T-helper 1 cell treated with Interleukin-12 subunit alpha and Interleukin-12 subunit beta and Interleukin-4 antibody, amounts not matched to agents 30 μg/mL and 1 μg/mL, for 36 hours (primary cell): Measurements from ENCODE around the gene RAPGEF1.
A peak's percentile ranks its signal among the peaks of the same experiment; 100 is the strongest.
"Not testable (repeated sequence)": the region's sequence is repeated elsewhere in the genome, so short reads cannot be mapped to it uniquely, and the experiment has no call there.

Experiments
- H3K27ac Mint-ChIP-seq: one replicate; pipeline ENCODE4 v1.8.0; 2021; ENCODE audit warnings: mild to moderate bottlenecking, mixed read lengths
- H3K27me3 Mint-ChIP-seq: one replicate; pipeline ENCODE4 v1.8.0; 2021; ENCODE audit warnings: low read depth, mixed read lengths
- H3K36me3 Mint-ChIP-seq: one replicate; pipeline ENCODE4 v1.8.0; 2021; ENCODE audit warnings: low read depth, mixed read lengths
- H3K4me1 Mint-ChIP-seq: one replicate; pipeline ENCODE4 v1.8.0; 2021; ENCODE audit warnings: low read depth, mixed read lengths
- H3K4me3 Mint-ChIP-seq: one replicate; pipeline ENCODE4 v1.8.0; 2021; ENCODE audit warnings: mild to moderate bottlenecking, moderate library complexity, mixed read lengths
- H3K9me3 Mint-ChIP-seq: one replicate; pipeline ENCODE4 v1.8.0; 2021; ENCODE audit warnings: mixed read lengths

RAPGEF1 gene

GRCh38 chr9:131660466-131661405, 79.1 kb downstream of the RAPGEF1 start:
- Mint-ChIP-seq H3K4me1 (peaks cover 78% of the 10 kb centered on the region), H3K4me3 (no peak overlapping the region), H3K27me3 (no peaks in the 10 kb centered on the region), H3K27ac (peak overlapping the region; percentile 36), H3K9me3 (no peaks in the 10 kb centered on the region), H3K36me3 (peaks cover 25% of the 10 kb centered on the region)

GRCh38 chr9:131658377-131659129, 81.3 kb downstream of the RAPGEF1 start:
- peak overlapping the region; percentile 49 for H3K4me3 Mint-ChIP-seq
- H3K27ac Mint-ChIP-seq = peak overlapping the region; percentile 93
- no peaks in the 10 kb centered on the region for H3K27me3 Mint-ChIP-seq
- no peaks in the 10 kb centered on the region for H3K9me3 Mint-ChIP-seq
- peaks cover 75% of the 10 kb centered on the region for H3K4me1 Mint-ChIP-seq
- peaks cover 13% of the 10 kb centered on the region for H3K36me3 Mint-ChIP-seq

- Mint-ChIP-seq H3K27ac (peak overlapping the region; percentile 93), H3K4me1 (peaks cover 69% of the 10 kb centered on the region), H3K36me3 (peaks cover 10% of the 10 kb centered on the region), H3K27me3 (no peaks in the 10 kb centered on the region), H3K9me3 (no peaks in the 10 kb centered on the region), H3K4me3 (peak overlapping the region; percentile 8)
These were observed 81.9 kb downstream of the RAPGEF1 start for GRCh38 chr9:131657940-131658339.

DNA sequence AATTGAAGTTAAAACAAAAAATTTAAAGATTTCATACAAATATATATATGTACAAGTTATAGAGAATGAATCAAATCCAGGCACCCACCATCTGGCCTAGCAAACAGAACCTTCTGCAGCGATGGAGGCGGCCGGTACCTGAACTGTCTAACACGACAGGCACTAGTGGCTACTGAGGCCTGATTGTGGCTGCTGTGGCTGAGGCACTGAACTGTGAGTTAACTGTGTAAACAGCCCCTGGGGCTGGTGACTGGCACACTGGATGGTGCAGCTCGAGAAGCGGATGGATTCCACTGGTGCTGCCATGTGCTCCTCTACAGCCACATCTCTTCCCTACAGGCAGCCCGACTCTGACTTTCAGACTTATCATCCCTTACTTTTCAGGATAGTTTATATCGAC, 82.4 kb downstream of the RAPGEF1 start:
- Mint-ChIP-seq H3K27me3 (no peaks in the 10 kb centered on the region), H3K4me3 (no peak overlapping the region), H3K9me3 (no peaks in the 10 kb centered on the region), H3K4me1 (peaks cover 68% of the 10 kb centered on the region), H3K27ac (peak overlapping the region; percentile 93), H3K36me3 (peaks cover 7% of the 10 kb centered on the region)

DNA sequence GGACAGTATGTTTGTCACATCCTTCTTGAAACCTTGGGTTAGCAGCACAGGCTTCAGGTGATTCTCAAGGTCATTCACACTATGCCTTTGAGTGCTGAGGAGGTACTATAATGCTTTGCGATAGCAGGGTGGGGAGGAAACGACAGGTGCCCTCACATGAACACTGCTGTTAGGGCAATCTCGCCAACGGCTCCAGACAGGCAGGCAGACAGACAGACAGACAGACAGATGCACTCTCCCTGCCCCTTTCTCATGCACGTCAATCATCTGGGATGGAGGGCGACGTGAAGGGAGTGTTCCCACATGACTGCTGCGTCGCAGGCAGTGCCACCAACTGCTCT, 82.9 kb downstream of the RAPGEF1 start:
- H3K27ac Mint-ChIP-seq = peak overlapping the region; percentile 84
- H3K27me3 Mint-ChIP-seq = no peaks in the 10 kb centered on the region
- no peaks in the 10 kb centered on the region for H3K9me3 Mint-ChIP-seq
- peaks cover 7% of the 10 kb centered on the region for H3K36me3 Mint-ChIP-seq
- peaks cover 67% of the 10 kb centered on the region for H3K4me1 Mint-ChIP-seq
- peak overlapping the region; percentile 44 for H3K4me3 Mint-ChIP-seq

DNA sequence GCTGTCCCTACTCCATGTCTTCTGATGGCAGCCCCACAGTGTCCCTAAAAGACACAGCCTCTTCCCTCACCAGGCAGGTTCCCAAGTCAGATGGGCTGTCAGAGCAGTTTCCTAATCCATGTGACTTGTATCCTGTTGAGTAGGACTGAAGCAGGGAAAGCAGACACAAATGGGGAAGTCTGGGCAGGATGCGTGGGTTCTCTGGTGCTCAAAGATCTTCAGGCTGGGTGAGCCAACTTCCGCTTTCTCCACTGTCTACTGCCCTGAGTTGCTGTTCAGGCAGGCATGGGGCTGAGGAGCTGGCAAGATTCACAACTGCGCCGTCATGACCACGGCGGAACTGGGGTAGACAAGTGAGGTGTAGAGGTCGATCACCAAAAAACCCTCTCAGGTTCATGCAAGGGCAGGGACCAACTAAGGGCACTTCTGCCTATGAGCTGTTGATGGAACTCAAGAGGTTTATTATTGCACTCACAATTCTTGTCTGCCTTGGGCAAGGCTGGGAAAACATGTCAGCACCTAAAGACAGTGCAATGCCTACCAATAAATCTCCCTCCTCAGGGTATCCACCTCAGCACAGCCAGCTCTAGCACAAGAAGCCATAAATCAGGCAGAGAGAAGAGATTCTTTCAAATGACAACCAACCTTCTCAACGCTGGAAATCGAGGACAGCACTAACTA, 83.4 kb downstream of the RAPGEF1 start:
- Mint-ChIP-seq H3K9me3 (no peaks in the 10 kb centered on the region), H3K27me3 (no peaks in the 10 kb centered on the region), H3K36me3 (peaks cover 8% of the 10 kb centered on the region), H3K4me3 (peak overlapping the region; percentile 44), H3K27ac (peak overlapping the region; percentile 84), H3K4me1 (peaks cover 70% of the 10 kb centered on the region)

- not testable (repeated sequence) for H3K9me3 Mint-ChIP-seq, H3K4me3 Mint-ChIP-seq, H3K27me3 Mint-ChIP-seq
- H3K27ac Mint-ChIP-seq = peak overlapping the region; percentile 43
- peaks cover 28% of the 10 kb centered on the region for H3K36me3 Mint-ChIP-seq
- peaks cover 72% of the 10 kb centered on the region for H3K4me1 Mint-ChIP-seq
These were observed 85.5 kb downstream of the RAPGEF1 start for GRCh38 chr9:131654369-131654768.

- Mint-ChIP-seq H3K4me1 (peaks cover 50% of the 10 kb centered on the region), H3K4me3 (no peak overlapping the region), H3K36me3 (peaks cover 35% of the 10 kb centered on the region), H3K27me3 (no peaks in the 10 kb centered on the region), H3K27ac (peak overlapping the region; percentile 67), H3K9me3 (no peaks in the 10 kb centered on the region)
These were observed 88.3 kb downstream of the RAPGEF1 start for GRCh38 chr9:131651599-131651998.

DNA sequence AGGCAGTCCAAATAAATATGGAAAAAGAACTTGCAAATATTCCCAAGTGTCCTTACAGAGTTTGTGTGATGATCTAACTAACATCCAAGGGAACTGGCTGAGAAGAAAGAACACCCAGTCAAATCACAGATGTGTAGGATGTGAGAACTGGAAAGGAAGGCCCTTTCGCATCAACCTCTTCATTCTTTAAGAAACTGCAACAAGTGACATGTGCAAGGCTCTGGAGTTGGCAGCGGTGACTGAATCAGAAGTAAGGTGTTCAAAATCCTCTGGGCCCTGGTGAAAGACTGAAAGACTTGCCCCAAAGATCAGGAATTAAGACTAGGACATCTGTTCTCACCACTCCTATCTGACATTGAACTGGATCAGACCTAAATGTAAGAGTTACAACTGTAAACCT, 88.7 kb downstream of the RAPGEF1 start:
- H3K4me1 Mint-ChIP-seq = peaks cover 46% of the 10 kb centered on the region
- H3K4me3 Mint-ChIP-seq = no peak overlapping the region

GRCh38 chr9:131650254-131650653, 89.6 kb downstream of the RAPGEF1 start:
- H3K27me3 Mint-ChIP-seq = no peaks in the 10 kb centered on the region
- H3K4me3 Mint-ChIP-seq = no peak overlapping the region
- peaks cover 34% of the 10 kb centered on the region for H3K36me3 Mint-ChIP-seq
- peaks cover 50% of the 10 kb centered on the region for H3K4me1 Mint-ChIP-seq
- no peaks in the 10 kb centered on the region for H3K9me3 Mint-ChIP-seq
- H3K27ac Mint-ChIP-seq = no peak overlapping the region

More for the DNA sequence above, 88.7 kb downstream of the RAPGEF1 start:
- Mint-ChIP-seq H3K9me3 (no peaks in the 10 kb centered on the region), H3K27me3 (no peaks in the 10 kb centered on the region), H3K27ac (peak overlapping the region; percentile 67), H3K36me3 (peaks cover 32% of the 10 kb centered on the region)

DNA sequence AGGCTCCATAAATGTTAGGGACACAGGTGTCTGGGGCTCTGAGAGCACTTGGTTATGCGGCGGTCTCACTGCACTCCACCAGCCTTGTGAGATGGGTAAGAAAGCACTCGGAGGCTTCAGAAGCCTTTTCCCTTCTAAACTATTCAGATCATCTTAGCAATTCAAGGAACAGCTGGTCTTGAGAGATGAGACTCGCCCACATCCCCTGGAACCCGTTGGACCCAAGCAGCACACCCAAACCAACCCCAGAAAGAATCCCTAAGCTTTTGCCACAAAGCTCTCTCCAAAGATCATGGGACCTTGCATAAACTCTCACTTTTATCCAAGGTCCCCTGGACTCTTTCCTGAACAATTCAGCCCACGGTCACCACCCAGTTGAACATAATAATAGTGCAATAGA, 90.2 kb downstream of the RAPGEF1 start:
- H3K4me3 Mint-ChIP-seq = no peak overlapping the region
- no peak overlapping the region for H3K27ac Mint-ChIP-seq
- peaks cover 50% of the 10 kb centered on the region for H3K4me1 Mint-ChIP-seq
- no peaks in the 10 kb centered on the region for H3K9me3 Mint-ChIP-seq
- peaks cover 37% of the 10 kb centered on the region for H3K36me3 Mint-ChIP-seq
- H3K27me3 Mint-ChIP-seq = no peaks in the 10 kb centered on the region

DNA sequence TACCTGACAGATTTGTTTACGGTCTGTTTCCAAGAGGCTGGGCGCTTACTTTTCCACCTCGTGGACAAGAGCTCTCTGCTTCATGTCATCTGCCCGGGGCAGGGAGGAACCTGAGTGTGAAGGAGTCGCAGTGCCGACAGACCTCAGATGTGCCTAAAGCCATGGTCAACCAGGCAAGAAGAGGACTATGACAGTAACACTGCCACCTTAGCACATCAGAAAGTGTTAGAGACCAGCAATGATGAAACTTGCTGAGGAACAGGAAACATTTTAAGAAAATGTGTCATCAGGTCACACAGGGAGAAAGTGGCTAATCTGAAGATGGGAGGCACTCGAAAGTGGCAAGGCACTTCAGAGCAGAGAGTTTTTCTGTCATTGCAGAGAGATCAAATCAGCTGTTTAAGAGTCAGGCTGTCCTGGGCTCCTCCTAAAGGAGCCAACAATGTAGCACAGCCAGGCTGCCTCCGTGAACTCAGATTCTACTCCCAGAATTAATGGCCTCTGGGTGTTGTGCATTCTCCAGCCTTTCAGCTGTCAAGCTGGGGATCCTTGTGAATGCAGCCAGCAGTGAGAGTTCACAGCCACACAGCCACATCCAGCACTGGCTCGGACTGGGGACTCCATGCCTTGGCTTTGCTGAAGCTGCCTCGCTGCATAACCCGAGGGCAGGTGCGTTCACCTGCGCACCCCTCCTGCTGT, 94.6 kb downstream of the RAPGEF1 start:
- peaks cover 46% of the 10 kb centered on the region for H3K4me1 Mint-ChIP-seq
- no peak overlapping the region for H3K4me3 Mint-ChIP-seq
- peaks cover 40% of the 10 kb centered on the region for H3K36me3 Mint-ChIP-seq
- H3K9me3 Mint-ChIP-seq = no peaks in the 10 kb centered on the region
- H3K27me3 Mint-ChIP-seq = no peaks in the 10 kb centered on the region
- H3K27ac Mint-ChIP-seq = peak overlapping the region; percentile 80

DNA sequence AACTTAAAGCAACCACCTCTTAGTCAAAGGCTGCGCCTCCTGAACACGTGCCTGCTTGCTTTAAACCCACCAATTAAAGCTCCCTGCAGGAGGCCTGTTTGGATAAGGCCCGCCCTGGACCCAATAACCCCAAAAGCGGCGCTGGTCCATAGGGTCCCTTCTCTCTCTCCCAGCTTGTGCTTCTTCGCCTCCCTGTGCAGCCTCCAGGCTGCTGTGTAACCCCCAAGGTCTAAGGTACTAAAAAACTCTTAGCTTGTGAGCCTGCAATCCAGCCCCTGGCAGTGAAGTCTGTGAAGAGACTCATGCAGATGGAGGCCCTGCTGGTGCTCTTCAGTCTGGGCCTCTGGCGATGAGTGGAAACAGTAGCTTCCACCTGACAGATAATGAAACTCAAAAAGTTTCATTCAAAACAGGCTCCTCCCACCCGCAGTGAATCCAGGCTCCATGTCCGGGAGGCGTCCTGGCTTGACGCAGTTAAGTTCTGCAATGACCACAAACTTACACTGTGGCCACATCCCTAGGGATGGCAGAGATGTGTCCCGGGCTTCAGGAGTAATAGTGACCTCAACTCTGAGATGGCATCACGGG, 97.3 kb downstream of the RAPGEF1 start:
- H3K9me3 Mint-ChIP-seq = no peaks in the 10 kb centered on the region
- H3K36me3 Mint-ChIP-seq = peaks cover 45% of the 10 kb centered on the region
- peak overlapping the region; percentile 94 for H3K27ac Mint-ChIP-seq
- no peaks in the 10 kb centered on the region for H3K27me3 Mint-ChIP-seq
- H3K4me1 Mint-ChIP-seq = peaks cover 52% of the 10 kb centered on the region
- H3K4me3 Mint-ChIP-seq = peak overlapping the region; percentile 66
